GM21367 (cell line): ENCODE measurements around the gene CEP57L1.
A peak's percentile ranks its signal among the peaks of the same experiment; 100 is the strongest.
"Not testable (repeated sequence)": the region's sequence is repeated elsewhere in the genome, so short reads cannot be mapped to it uniquely, and the experiment has no call there.

ENCODE experiments used
- ATAC-seq: cut with Tn5 transposase; IDR thresholded peaks from one replicate; pipeline ENCODE4 v1.9.1; 2021; ENCODE audit not compliant: unreplicated experiment

CEP57L1 gene

DNA sequence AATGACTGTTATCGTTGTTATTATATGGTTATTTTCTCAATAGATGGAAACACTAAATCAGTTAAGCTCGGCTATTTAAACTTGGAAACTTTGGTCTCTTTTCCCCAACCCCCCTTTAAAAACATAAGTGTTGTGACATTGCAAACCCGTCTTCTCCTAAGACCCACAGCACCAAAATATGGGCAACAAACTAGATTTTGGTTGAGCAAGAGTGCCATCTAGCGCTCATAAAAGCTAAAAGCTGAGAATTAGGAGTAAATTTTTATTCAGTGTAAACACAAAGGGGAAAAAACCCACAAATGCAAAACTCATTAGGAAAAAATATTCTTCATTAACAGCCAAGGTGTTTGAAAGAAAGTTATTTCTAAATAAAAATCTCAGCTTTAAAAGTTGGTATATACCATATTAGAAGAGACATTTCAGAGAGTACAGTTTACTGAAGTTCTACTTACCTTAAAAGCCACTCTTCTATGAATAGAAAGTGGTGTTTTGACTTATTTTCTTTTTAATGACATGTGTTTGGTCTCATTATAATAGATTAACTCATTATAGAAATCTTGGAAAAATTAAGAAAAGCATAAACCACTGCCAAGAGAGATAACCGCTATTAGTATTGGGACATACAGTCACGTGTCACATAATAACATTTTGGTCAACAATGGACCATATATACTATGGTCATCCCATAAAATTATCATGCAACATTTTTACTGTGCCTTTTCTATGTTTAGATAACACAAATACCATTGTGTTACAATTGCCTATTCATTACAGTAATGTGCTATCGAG lies 21.8 kb upstream of the CEP57L1 start:
- no peak for ATAC-seq

DNA sequence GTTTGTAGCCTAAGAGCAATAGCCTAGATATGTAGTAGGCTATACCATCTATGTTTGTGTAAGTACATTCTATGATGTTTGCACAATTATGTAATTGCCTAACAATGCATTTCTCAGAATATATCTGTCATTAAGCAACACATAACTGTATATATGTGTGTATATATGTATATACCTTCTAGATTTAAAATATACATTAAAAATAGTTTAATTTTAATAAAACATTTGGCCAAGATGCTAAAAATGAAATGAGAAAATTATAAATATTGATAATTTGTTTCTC lies 21.2 kb upstream of the CEP57L1 start:
- no peak for ATAC-seq

DNA sequence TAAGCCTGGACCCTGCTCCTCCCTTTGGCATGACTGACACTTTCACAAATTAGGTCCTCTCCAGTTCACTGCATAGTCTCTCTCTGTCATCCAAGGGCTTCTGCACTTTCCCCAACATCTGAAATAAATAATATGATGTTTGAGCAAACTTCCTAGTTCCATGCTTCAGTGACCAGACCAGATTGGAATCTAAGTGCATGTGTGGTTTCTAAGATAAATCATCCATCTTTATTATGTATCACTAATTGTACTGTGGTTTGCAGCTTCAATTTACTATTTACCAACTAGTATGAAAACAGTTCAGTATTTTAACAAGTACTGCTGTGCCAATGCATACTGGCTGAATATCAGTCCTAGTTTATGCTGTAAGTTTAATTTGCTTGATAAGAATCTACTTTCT lies 19.4 kb upstream of the CEP57L1 start:
- no peak for ATAC-seq

DNA sequence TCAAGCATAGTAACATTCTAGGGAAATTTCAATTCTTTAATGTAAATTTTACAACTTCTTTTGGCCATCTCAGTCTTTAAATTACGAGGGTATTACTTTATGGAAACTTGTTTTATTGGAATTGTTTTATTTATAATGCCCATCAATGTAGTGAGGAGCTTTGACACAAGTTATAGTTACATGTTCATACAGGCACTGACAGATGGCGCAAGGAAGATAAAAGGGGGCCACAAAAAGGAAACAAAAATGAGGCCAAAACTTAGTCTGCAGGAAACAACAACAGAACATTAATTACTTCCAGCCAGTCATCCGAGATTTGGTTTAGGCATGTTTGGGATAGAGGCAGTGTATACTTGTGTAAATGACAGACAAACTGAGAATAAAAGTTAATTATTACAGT lies 18.9 kb upstream of the CEP57L1 start:
- ATAC-seq: no peak

DNA sequence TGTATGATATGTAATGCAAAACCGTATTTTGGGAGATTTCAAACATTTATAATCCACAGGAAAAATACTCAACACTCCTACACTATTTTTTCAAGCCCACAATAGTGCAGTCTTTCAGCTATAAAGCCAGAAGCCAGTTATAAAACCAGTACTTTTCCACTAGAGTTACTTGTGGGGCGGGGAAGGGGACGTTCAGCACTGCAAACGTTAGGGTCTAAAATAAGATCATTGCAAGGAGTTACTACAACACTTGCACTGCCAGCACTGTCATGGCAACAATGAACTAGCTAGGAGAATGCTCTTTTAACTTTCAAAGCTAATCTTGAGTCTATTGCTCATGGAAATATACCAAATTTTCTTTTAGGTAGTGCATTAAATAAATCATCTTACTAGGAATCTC lies 15.3 kb upstream of the CEP57L1 start:
- no peak for ATAC-seq

DNA sequence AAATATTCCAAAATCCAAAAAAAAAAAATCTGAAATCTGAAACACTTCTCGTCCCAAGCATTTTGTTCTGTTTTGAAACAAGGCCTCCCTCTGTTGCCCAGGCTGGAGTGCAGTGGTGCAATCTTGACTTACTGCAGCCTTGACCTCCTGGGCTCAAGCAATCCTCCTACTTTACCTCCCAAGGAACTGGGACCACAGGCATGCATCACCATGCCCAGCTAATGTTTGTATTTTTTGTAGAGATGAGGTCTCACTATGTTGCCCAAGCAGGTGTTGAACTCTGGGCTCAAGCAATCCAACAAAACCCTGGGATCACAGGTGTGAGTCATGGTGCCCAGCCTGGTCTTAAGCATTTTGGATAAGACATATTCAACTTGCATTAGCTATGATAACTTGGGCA lies 14.3 kb upstream of the CEP57L1 start:
- ATAC-seq: no peak

DNA sequence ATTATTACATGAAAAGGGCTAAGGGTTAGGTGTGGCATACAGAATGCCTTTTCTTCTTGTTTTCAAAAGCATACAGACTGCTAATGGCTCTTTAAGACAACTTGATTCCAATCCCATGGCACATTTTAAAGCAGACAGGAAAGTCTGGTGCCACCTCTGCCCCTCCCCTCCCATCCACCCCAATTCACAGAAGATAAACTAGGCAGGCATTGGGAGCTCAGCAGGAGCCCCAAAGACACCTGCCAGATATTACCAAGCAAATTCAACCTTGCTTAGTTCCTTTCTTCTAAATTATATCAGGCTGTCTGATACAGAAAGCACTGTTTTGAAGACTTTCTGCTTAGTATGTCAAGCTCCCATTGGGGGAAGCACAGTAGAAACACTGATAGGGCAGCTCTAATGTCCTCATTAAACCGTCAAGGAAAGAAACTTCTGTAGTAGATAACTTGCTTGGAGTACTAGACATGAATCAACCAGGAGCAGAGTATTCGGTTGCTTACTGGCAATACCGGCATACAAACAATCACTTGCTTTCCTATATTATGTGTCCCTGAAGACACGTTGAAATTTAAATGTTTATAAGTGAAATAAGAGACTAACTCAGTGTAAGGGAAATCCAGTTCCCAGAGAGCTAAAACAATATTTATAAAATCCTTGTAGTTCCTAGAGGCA lies 13.7 kb upstream of the CEP57L1 start:
- ATAC-seq: no peak

DNA sequence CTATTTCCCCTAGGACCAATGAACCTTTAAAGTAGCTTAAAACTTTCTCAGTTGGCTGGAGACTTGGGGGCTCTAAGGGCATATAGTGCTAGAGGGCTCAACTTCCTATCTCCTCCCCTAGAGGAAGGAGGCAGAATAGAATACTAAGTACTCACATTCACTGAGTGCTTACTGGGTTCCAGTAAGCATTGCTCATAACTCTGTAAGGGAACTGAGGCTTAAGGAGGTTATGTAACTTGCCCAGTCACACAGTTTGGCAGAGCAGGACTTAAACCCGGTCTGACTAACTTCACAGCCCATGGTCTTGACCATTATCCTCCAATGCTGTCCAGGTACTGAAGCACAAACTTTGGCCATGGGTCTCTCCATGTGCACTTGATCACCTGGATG lies 13.1 kb upstream of the CEP57L1 start:
- no peak for ATAC-seq

DNA sequence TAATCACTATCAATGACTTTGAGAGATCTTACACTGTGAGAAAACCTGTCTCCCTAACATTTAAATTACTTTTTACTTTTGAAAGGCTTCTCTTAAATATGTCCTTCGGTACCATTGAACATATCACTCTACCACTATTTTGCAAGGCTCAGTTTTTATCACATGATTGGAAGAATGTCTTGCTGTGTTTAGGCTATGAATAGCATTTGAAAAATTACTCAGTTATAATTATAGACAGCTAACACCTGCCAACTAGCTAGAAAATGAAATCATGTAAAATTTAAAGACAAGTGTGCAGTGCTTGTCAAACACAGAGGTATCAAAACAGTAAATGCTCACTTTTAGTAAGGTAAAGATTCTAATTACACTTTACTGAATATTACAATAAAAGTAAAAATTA lies 11.7 kb upstream of the CEP57L1 start:
- no peak for ATAC-seq

DNA sequence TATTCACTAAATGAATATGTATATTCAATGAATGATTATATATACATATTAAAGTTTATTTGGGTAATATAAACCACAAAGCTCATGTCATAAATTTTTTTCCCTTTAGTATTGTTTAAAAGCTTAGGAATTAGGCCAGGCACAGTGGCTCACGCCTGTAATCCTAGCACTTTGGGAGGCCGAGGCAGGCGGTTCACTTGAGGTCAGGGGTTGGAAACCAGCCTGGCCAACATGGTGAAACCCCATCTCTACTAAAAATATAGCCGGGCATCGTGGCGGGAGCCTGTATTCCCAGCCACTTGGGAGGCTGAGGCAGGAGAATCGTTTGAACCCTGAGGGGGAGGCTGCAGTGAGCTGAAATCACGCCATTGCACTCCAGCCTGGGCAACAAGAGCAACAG lies 11.2 kb upstream of the CEP57L1 start:
- not testable (repeated sequence) for ATAC-seq

DNA sequence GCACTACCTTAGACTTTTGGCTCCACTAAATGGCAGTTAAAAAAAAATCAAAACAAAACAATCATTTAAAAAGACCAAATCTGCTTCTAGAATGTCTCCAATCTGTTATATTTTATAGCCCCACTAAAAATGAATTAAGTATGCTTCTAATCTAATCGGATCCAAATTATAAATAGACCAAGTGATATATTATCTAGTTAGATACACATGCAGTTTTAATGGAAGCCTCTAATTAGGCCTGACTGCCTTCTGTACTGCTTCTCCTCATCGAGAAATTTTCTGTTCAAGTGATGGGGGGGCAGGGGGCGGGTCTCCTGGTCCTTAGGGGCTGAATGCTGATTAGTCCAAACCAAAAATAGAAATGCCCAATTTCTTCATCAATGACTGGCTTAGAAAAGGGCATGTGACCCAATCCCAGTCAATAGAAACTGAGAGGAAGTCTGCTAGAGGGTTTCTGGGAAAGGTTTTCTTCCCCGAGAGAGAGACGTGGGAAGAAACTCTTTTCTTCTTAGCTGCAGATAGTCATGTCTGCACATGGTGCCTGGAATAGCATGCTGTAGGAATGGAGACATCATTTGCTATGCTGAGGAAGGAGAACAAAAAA lies 7.5 kb upstream of the CEP57L1 start:
- no peak for ATAC-seq

DNA sequence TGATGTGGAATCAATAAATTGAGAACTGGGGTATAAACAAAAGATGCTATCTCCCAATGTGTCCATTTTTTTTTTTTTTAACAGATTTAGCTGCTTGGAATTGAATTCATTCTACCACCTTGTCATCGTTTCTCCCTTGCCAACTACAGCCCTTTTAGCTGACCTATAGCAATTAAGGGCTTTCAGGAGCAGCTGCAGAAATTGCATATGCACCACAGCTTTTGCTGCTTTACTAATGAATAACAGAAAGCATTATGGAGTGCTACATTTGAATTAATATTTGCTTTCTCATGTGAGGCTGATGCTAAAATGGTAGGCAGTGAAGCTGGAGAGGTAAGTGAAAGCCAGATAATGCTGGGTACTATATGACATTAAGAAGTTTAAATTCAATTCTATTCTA lies 6.3 kb upstream of the CEP57L1 start:
- ATAC-seq: no peak

DNA sequence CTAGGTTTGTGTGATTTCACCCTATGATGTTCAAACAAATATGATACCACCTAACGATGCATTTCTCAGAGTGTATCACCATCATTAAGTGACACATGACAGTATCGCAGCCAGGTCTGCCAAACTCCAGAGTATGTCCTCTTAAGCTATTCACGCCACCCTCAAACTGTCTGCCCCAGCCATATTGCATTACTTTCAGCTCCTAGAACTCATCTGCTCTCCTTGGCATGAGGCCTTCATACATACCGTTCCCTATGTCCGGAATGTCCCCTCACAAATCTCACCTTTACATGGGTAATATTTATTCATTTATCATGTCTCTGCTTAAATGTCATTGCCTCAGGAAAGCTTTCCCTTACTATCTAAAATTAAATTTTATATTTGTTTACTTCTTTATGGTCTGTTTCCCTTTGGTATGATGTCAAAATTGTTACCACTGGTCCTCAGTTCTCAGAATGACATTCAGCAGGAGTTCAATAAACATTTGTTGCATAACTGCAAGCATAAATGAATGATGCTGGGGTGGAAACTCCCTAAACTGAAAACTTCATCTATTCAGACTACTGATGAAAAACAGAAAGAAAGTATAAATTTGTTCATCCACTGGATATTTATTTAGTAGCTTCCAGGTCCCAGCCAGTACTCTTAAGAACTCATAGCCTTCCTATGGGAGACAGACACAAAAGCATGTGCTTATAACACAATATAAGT lies 3.8 kb upstream of the CEP57L1 start:
- no peak for ATAC-seq

DNA sequence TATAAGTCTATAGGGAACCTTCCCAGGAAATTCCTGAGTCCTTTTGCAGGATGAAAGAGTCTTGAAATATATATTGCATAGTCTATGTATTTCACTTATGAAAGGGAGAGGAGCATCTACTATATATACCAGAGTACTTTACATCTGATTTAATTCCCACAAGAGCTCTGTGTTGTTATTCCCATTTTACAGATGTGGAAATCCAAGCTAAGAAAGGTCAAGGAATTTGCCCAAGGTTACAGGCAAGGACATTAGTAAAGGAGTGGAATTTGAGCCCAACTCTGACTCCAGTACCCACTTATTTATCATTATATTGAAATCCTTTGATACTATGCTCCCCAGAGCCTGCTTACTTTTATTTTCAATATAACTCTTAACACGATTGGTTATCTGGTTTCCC lies 3.2 kb upstream of the CEP57L1 start:
- ATAC-seq: no peak

DNA sequence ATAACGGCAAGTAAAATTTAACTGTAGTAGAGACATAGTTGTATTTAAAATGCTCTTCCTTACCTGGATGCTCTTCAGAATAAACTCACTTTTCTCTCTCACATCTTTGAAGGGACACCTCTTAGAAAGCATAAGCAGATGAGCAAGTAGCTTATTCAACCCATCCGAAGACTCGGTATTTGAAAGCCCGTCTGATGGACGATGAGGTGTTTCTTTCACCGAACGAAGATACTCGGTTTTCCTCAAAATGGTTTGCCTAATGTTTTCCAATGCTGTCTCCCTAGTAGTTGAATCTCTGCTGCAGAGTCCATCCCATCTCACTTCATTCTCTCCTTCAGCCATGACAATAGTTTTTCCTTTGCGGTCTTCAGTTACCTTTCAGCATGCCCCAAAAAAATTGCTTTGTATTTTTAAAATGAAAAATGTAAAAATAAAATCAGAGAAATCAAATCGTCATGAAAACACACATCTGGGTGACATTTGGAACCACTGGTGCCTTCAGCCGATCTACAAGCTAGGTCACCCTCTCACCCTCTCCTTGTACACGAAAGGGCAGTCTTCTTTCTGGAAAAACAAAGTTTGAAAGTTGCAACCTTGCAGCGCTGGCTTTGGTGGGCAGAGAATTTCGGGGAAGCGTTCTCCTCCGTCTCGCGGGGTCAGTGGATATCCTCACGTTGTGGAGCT lies 1.4 kb upstream of the CEP57L1 start:
- no peak for ATAC-seq

DNA sequence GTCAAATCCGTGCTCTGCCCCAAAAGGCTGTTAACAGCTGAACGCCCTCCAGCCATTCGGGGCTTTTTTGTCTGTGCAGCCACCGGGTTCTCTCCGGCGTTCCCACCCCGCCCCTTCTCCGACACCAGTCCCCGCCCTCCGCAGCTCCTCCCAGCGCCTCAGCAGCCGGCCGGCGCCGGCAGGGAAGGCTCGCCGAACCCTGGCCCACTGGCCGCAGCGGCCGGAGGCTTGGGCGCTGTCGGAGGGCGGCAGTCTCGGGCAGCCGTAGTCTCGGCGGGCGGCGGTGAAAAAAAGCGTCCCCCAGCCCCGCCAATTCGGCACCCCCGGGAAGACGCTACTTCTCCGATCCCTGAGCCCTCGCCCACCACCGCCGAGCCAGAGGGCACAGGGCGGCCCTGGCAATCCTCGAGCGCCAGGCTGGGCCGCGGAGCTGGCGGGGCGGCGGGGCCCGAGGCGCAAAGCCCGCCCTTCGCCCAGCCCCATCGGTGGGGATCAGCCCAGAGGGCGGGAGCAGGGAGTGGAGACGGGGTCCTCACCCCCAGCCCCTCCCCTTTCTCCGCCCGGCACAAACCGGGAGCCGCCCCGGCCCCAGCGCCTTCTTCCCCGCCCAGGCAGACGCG lies 781 bp upstream of the CEP57L1 start, which contains the start of gene SESN1:
TSS of gene SESN1 (minus strand) at position 431 of the 620 bp plus-strand sequence. CDS start 773 bp downstream, outside the sequence.
- ATAC-seq: peak; percentile 65

DNA sequence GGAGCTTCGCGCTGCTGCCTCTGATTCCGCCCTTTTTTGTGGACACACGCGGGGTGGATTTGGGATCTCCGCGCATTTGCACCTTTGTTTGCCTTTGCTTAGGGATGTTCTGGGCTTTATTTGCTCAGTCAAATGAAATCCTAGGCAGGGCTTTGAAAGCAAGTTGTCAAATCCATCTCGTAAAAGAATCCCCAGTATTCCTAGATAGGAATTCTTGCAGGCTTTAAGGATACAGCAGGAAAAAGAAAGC lies 453 bp downstream of the CEP57L1 start:
- no peak for ATAC-seq

DNA sequence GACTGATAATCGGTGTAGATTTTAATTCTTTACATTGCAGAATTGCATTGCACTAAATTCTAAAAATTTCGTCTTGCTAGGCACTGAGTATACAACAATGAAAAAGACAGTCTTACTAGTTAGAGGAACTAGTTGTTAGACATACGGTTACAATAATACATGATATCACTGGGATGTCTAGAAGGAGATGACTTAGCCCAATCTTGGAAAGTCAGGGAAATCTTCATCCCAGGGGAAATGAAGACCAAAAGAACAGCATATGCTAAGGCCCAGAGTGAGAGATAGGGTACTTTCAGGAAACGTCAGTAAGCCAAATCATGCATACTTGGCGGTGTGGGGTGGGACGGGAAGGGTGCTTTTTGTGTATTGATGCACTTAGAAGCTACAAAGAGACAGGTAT lies 901 bp downstream of the CEP57L1 start:
- no peak for ATAC-seq

DNA sequence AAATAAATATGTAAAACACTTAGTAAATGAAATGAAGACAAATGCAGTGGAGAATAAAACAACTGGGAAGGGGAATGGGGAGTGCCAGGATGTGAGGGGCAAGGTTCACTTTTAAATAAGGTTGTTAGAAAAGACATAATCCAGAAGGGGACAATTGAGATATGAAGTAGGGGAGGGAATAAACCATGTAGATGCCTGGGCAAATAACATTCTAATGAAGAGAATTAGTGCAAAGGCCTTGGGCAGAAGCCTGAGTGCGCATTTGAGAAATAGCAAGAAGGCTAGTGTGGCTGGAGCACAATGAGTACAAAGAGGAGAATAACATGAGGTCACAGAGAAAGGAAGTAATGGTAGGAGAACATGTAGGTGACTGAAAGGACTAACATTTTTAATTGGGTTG lies 2.4 kb downstream of the CEP57L1 start:
- no peak for ATAC-seq

DNA sequence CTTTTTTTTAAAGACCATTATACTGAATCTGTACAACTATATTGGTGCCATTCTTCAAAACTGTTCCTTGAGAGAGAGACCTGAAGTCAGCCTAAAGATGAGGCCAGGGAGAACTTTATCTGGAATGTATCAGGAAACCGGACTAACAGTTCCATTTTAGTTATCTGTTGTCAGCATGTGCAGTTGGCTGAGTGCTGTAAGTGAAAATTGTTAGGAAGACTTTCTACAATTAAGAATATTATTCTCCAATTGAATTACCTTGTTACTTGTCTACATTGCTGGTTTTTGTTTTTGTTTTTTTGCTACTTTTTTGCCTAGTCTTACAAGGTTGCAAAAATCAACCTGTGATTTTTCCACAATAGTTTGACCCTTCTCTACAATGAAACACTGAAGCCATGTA lies 7.5 kb downstream of the CEP57L1 start:
- no peak for ATAC-seq

DNA sequence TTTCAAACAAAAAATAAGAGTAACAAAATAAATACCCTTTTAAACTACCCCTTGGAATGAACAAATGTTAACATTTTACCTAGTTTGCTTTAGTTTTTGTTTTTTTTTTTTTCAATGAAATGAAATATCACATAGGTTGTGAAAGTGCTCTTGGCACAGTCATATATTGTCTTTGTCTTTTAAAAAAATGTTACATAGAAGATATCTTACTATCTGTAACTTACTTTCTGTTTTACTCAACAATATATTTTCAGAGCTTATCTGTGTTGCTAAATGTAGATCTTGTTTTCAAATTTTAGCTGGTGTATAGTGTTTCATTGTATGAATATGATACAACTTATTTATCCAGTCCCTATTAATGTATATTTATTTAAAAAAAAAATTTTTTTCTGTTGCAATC lies 8.6 kb downstream of the CEP57L1 start:
- no peak for ATAC-seq
